22Rv1 (cell line): ENCODE results near the gene TSEN34.
"Not testable (repeated sequence)": the region's sequence is repeated elsewhere in the genome, so short reads cannot be mapped to it uniquely, and the experiment has no call there.

Experiments
- ZFX ChIP-seq: fragments of 450-650 bp; IDR thresholded peaks from 2 replicates; pipeline ENCODE4 v1.6.1; 2017; ENCODE audit warnings: antibody characterized with exemption, borderline replicate concordance
- TF ChIP-seq, protein P1 (sequence below): fragments of 450-650 bp; IDR thresholded peaks from 2 replicates; pipeline ENCODE4 v1.5.1; 2017; ENCODE audit warnings: mild to moderate bottlenecking

DNA sequence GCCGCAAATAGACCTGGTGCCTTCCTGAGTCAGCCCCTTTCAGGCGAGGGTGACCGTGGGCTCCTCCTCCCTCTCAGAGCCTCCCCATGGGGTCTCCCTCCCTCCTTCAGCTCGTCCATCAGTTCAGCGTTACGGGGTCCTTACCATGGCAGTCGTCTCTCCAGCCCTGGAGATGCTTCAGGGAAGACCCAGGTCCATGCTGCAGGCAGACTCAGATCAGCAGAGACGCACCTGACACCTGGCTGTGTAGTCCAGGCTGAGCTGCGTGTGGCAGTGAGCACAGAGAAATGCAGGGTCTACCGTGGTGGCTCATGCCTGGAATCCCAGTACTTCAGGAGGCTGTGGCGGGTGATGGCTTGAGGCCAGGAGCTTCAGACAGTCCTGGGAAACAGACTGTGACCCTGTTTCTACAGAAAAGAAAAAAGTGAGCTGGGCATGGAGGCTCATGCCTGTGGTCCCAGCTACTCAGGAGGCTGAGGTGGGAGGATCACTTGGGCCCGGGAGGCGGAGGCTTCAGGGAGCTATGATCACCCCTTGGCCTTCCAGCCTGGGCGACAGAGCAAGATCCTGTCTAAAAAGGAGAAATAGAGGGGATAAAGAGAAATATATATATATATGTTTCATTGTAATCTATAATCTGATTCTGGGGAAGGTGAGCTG lies 32.3 kb downstream of the TSEN34 start:
- TF ChIP-seq, protein P1, sequence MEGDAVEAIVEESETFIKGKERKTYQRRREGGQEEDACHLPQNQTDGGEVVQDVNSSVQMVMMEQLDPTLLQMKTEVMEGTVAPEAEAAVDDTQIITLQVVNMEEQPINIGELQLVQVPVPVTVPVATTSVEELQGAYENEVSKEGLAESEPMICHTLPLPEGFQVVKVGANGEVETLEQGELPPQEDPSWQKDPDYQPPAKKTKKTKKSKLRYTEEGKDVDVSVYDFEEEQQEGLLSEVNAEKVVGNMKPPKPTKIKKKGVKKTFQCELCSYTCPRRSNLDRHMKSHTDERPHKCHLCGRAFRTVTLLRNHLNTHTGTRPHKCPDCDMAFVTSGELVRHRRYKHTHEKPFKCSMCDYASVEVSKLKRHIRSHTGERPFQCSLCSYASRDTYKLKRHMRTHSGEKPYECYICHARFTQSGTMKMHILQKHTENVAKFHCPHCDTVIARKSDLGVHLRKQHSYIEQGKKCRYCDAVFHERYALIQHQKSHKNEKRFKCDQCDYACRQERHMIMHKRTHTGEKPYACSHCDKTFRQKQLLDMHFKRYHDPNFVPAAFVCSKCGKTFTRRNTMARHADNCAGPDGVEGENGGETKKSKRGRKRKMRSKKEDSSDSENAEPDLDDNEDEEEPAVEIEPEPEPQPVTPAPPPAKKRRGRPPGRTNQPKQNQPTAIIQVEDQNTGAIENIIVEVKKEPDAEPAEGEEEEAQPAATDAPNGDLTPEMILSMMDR = not testable (repeated sequence)
- not testable (repeated sequence) for TF ChIP-seq ZFX
